SU-DHL-6 (cell line): ENCODE measurements around the gene TECTA.

Source experiments
- EZH2phosphoT487 ChIP-seq: fragments of 200-600 bp; sonication (generic), shearing (Covaris generic); conservative IDR thresholded peaks from 2 replicates; pipeline ENCODE4 v1.6.1; 2018; ENCODE audit warnings: mild to moderate bottlenecking, antibody characterized with exemption, low read length, moderate library complexity, mixed read lengths
- TF ChIP-seq, protein P1 (sequence below): fragments of 200-600 bp; sonication (generic); IDR thresholded peaks from one replicate; pipeline ENCODE4 v1.5.1; 2017; ENCODE audit warnings: antibody characterized with exemption, mild to moderate bottlenecking, low read length, moderate library complexity; ENCODE audit not compliant: insufficient read depth, poor library complexity, severe bottlenecking

DNA sequence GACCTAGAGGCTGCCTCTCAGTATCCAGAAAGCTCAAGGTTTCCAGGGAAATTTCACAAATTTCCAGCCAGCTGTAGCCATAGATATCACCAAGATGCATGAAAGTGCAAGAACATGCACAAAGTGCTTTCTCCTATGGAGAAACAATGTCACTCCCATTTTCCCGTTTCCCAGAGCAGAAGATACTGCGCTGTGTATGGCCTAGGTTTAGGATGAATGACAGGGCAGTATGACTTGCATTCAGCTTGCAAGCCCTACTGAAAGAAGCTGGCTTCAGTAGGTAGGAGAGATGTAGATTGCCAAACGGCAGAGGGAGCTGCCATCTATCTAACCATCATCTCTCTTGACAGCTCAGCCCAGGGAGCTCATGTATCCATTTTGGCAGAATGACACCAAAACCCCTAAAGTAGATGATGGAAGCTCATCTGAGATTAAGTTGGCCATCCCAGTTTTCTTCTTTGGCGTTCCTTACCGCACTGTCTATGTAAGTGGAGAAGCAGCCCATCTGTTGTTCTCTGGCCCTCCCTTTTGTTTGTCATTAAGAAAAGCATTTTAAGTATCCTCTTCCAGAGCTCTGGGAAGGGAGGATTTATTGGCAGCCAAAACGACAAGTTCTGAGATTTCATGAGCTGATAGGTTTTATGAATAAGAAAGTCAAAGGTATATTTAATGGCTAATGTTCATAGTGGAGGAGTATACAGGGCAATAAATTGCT lies 4.6 kb downstream of the TECTA start:
- TF ChIP-seq, protein P1, sequence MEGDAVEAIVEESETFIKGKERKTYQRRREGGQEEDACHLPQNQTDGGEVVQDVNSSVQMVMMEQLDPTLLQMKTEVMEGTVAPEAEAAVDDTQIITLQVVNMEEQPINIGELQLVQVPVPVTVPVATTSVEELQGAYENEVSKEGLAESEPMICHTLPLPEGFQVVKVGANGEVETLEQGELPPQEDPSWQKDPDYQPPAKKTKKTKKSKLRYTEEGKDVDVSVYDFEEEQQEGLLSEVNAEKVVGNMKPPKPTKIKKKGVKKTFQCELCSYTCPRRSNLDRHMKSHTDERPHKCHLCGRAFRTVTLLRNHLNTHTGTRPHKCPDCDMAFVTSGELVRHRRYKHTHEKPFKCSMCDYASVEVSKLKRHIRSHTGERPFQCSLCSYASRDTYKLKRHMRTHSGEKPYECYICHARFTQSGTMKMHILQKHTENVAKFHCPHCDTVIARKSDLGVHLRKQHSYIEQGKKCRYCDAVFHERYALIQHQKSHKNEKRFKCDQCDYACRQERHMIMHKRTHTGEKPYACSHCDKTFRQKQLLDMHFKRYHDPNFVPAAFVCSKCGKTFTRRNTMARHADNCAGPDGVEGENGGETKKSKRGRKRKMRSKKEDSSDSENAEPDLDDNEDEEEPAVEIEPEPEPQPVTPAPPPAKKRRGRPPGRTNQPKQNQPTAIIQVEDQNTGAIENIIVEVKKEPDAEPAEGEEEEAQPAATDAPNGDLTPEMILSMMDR = no peak
- no peak for TF ChIP-seq EZH2phosphoT487
